Measurements from ENCODE around the gene RIMOC1. TPM values are rescaled to one million over a fixed set of nuclear protein-coding genes. Genes with fewer than 3 reads are reported as not detected.

RIMOC1 gene
- total RNA-seq, 3 donors from 2014 or later, result 21.9 to 28.7 (median 27.5) TPM

GRCh38 chr5:41874512-41875060, 29.6 kb upstream of the RIMOC1 start:
- no peak for TF ChIP-seq CTCF (IDR thresholded peaks at IDR 0.05)
- DNase-seq (no peak), ATAC-seq (no peak)
- H3K4me1 ChIP-seq (ENCODE audit: low read depth), result peaks cover 8% of the 10 kb centered on the region
- no peaks in the 10 kb centered on the region for H3K36me3 ChIP-seq (ENCODE audit: low read depth)
- no peaks in the 10 kb centered on the region for H3K9me3 ChIP-seq
- no peak overlapping the region for H3K4me3 ChIP-seq
- intact Hi-C loops (cut with DNase I, micrococcal nuclease), result no loop called here

- no peak for DNase-seq
- H3K9me3 ChIP-seq, result no peaks in the 10 kb centered on the region
- H3K4me3 ChIP-seq, result no peak overlapping the region
- no peak for ATAC-seq
- intact Hi-C loops (cut with DNase I, micrococcal nuclease), result no loop called here
- H3K4me1 ChIP-seq (ENCODE audit: low read depth), result peaks cover 8% of the 10 kb centered on the region
- no peak for TF ChIP-seq CTCF (IDR thresholded peaks at IDR 0.05)
- H3K36me3 ChIP-seq (ENCODE audit: low read depth), result no peaks in the 10 kb centered on the region
Measured at GRCh38 chr5:41875121-41875520, 29.0 kb upstream of the RIMOC1 start.

- no peaks in the 10 kb centered on the region for H3K9me3 ChIP-seq
- no peak for ATAC-seq
- H3K4me1 ChIP-seq (ENCODE audit: low read depth), result no peaks in the 10 kb centered on the region
- no peak overlapping the region for H3K4me3 ChIP-seq
- intact Hi-C loops (cut with DNase I, micrococcal nuclease), result no loop called here
- no peaks in the 10 kb centered on the region for H3K36me3 ChIP-seq (ENCODE audit: low read depth)
- TF ChIP-seq CTCF (IDR thresholded peaks at IDR 0.05), result no peak
- no peak for DNase-seq
Measured at GRCh38 chr5:41876678-41877077, 27.5 kb upstream of the RIMOC1 start.

GRCh38 chr5:41877408-41877807, 26.7 kb upstream of the RIMOC1 start:
- H3K4me1 ChIP-seq (ENCODE audit: low read depth), result no peaks in the 10 kb centered on the region
- no peaks in the 10 kb centered on the region for H3K9me3 ChIP-seq
- H3K36me3 ChIP-seq (ENCODE audit: low read depth), result no peaks in the 10 kb centered on the region
- no peak for TF ChIP-seq CTCF (IDR thresholded peaks at IDR 0.05)
- ATAC-seq (no peak), DNase-seq (no peak)
- H3K4me3 ChIP-seq, result no peak overlapping the region
- intact Hi-C loops (cut with DNase I, micrococcal nuclease), result no loop called here

GRCh38 chr5:41878173-41878572, 26.0 kb upstream of the RIMOC1 start:
- DNase-seq, result no peak
- intact Hi-C loops (cut with DNase I, micrococcal nuclease), result no loop called here
- Histone ChIP-seq H3K4me3 (no peak overlapping the region), H3K36me3 (ENCODE audit: low read depth) (no peaks in the 10 kb centered on the region), H3K9me3 (no peaks in the 10 kb centered on the region), H3K4me1 (ENCODE audit: low read depth) (no peaks in the 10 kb centered on the region)
- no peak for TF ChIP-seq CTCF (IDR thresholded peaks at IDR 0.05)
- ATAC-seq, result no peak

All from mucosa of descending colon (tissue), 3 donors.